Erythroblast (primary cell): Measurements from ENCODE around the gene CCNDBP1.

ENCODE experiments used
- GATA1 ChIP-seq: IDR thresholded peaks from 2 replicates; pipeline ENCODE4 v1.6.1; 2011; ENCODE audit warnings: low read depth, mild to moderate bottlenecking, control low read depth, low read length, moderate library complexity
- POLR2A ChIP-seq: IDR thresholded peaks from 2 replicates; pipeline ENCODE4 v1.6.1; 2011; ENCODE audit warnings: mild to moderate bottlenecking, low read length

DNA sequence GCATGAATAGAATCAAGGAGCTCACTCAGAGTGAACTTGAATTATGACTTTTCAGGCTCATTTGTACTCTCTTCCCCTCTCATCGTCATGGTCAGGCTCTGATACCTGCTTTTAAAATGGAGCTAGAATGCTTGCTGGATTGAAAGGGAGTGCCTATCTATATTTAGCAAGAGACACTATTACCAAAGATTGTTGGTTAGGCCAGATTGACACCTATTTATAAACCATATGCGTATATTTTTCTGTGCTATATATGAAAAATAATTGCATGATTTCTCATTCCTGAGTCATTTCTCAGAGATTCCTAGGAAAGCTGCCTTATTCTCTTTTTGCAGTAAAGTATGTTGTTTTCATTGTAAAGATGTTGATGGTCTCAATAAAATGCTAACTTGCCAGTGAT lies 9.6 kb downstream of the CCNDBP1 start:
- TF ChIP-seq POLR2A (no peak), GATA1 (no peak)
